HG02642 (cell line): ENCODE data around the gene CRYM.
"Not testable (repeated sequence)": the region's sequence is repeated elsewhere in the genome, so short reads cannot be mapped to it uniquely, and the experiment has no call there.

Source experiments
- ATAC-seq: cut with Tn5 transposase; IDR thresholded peaks from one replicate; pipeline ENCODE4 v1.9.1; 2021; ENCODE audit warnings: mild to moderate bottlenecking; ENCODE audit not compliant: unreplicated experiment, poor library complexity

Gene CRYM

DNA sequence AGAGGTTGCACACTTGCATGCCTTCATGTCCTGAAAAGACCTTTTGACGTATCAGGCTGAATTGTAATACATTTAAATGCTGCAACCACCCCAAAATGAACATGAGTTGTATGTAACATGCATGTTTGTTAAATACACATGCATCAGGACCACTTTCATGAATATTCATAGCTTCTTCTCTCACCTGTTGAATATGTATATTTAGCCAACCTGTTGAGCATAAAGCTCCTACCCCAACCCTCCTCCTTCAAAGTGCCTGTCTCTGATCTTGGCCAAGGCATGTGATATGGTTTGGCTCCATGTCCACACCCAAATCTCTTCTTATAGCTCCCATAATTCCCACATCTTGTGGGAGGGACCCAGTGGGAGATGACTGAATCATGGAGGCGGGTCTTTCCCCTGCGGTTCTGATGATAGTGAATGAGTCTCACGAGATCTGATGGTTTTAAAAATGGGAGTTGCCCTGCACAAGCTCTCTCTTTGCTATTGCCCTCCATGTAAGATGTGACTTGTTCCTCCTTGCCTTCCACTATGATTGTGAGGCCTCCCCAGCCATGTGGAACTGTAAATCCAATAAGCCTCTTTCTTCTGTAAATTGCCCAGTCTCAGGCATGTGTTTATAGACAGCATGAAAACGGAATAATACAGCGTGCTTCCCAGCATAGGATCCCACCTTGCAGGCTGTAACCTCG is 3.8 kb upstream of the CRYM start:
- no peak for ATAC-seq

DNA sequence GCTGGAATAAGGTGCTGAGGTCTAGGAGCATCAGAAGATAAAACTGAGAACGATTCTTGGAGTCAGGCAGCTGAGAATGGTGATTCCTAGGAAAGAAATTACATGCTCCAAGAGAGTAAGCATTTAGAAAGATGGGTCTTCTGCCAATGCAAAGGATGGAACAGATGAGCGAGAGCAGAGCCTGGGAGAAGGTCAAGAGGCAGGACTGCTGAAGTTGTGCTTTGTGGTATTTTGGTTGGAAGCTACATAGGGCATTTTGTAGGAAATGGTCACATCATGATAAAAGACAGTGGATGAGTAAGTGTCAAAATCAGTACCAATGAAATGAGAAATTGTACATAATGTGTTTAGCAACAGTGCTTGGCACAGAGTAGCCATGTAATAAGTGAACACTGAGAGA is 1.4 kb upstream of the CRYM start:
- no peak for ATAC-seq

DNA sequence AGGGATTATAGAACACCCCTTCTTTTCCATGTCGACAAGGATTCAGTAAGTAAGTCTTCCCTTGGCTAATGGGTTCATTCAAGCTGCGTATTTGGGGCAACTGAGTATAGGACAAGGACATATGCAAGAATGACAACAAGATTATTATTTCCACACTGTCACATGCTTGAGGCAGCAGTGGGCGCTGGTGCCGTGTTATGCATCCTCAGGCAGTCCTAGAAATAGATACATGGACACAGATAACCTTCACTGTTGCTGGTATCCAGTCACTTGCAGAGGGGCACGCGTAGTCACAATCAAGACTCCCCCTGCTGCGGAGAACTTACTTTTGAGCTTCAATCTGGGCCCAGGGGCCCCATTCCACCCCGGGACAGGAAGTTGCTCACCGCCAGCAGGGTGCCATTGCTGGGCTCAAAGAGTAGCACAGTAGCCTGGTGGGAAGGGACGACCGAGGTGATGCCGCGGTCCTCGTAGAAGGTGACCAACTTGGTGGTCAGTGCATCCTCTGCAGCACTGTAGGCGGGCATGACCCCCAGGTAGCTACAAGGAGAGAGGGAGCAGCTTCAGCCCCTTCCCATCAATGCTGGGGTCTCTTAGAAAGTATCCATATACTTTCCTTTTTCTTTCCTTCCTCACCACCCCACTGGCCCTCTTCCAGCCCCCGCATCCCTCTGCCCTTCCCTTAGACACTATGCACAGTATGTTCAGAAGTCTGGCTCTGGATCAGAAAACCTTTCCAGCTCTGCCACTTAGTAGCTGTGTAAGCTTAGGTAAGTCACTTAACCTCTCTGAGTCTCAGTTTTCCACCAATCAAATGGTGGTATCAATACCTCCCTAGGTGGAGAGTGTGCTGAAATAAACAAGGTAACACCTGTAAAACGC is 804 bp downstream of the CRYM start:
- no peak for ATAC-seq

DNA sequence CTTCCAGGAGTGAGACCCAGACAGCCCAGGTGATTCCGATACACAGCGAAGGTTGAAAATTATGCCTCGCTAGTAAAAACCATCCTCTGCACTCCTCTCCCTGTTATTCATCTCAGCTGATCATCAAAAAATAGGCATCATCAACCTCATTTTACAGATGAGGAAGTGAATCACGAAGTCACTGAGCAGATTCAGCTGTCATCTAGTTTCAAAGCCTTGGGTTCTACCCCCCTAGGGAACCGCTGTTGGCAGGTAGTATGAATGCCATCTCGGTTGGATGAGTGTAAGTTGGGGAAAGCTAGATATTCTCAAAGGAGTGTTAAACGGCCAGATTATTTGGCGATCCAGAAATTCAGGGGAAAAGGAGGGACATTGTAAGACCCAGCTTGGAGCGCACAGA is 2.0 kb downstream of the CRYM start:
- ATAC-seq = no peak

DNA sequence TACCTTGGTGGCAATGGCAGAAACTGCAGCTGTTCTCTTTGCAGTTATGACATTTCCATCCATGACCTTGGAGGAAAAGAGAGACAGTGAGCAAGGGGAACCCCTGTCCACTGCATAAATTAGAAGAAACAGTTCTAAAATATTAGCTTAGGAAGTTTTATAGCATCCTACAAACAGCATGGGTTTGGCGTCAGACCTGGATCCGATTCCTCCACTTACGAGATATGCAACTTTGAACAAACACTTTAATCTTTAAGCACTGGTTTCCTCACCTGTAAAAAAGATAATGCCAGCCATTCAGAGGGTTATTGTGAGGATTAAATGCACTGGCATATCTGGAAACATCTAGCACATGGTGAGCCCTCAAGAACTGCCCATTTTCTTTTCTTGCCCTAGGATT is 2.6 kb downstream of the CRYM start:
- ATAC-seq = no peak

DNA sequence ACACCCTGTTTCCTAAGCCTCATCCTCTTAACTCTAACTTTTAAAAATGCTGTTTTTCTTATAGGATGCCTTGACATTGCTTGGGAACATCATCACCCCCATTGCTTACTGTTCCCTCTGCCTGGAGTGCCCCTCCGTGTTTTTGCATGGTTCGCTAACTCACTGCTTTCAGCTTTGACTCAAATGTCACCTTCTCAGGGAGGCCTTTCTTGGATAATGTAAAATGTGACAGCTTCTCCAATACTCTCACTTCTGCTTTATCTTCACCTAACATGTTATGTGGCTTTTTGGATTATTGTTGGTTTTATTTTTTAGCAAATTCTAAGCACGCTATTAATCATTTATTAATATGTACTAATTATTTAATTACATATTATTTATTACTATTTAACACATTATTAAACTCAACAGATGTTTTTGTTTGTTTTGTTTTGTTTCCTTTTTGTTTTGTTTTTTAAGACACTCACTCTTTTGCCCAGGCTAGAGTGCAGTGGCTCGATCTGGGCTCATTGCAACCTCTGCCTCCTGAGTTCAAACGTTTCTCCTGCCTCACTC is 3.8 kb downstream of the CRYM start:
- no peak for ATAC-seq

DNA sequence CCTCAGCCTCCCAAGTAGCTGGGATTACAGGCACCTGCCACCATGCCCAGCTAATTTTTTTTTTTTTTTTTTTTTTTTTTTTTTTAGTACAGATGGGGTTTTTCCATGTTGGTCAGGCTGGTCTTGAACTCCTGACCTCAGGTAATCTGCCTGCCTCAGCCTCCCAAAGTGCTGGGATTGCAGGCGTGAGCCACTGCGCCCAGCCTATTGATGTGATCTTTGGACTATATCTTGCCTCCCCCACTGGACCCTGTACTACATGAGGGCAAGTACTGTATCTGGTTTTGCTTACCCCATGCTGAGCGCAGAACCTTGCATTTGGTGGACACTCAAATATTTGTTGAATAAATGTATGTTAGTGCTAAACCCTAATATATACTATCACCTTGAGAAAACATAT is 5.3 kb downstream of the CRYM start:
- ATAC-seq = not testable (repeated sequence)

DNA sequence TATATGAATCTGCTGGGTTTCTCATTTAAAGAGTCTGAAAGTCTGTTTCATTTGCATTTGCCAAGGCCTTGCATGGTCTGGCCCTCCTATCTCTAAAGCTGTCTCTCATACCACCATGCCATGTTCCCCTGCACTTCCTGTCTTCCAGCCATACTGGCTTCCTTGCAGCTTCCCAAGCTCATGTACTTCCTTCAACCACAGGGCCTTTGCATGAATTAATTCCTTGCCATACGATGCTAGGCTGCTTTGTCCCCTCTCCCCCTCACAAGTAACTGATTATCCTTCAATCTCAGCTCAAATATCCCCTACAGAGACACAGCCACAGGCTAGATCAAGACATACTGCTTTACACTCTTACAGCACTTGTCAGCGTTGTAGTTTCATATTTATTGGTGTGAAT is 5.8 kb downstream of the CRYM start:
- no peak for ATAC-seq

DNA sequence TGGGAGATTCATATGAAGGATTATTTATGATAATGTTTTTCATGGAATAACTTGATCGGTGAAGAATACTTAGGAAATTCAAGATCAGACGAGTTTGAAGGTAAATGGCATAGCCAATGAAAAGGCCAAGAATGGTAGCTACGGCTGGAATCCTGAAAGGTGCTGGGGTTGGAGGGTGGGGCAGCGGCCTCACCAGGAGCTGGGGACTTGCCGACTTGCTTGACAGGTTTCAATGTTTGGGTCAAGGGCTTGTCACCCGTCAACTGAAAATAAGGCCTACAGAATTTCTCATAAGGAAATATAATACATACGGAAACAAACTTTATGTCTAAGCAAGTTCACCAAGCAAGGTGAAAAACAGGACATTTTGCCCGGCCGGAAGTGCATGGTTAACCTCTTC is 9.9 kb downstream of the CRYM start:
- ATAC-seq = no peak

DNA sequence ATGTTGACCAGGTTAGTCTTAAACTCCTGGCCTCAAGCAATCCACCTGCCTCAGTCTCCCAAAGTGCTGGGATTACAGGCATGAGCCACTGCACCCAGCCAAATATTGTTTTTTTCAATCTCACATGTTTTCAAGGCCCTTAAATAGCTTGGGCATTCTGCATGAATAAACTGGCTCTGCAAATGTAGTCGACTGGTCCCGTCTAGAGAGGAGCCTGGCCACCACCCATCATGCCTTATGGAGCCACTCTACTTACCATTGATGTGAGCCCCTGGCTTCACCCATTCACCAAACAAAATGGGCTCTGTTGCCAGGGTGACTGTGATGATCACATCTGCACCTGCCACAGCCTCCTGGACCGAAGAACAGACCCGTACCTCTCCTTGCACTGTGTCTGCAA is 10.8 kb downstream of the CRYM start:
- no peak for ATAC-seq

DNA sequence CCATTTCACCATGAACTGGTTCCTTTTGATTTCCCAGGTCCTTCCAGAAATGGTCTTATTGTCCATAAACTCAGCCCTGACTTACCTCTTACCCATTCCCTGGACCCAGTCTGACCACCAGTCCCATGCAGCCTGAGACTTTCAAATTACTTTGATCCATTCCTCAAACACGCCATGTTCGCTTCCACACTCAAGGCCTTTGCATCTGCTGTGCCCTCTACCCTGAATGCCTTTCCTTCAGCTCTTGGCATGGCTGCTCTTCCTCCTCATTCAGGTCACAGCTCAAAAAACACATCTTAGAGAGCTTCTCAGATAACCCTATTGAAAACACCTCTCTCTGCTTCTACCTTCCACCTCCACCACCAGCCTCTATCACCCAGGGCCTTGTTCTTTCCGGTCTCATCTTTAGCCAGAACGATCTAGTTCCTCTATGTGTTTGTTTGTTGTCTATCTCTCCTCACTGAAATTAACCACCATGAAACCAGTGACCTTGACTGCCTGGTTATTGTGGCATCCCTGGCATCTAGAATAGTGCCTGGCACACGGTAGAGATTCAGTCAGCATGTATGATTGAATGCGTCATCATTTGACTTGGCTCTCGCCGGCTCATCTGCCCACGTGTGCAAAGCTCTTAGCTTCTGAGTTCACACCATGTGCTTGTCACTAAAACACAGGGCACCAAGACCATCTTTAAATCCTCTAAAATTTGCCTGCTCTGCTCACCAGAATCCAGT is 12.8 kb downstream of the CRYM start:
- no peak for ATAC-seq

DNA sequence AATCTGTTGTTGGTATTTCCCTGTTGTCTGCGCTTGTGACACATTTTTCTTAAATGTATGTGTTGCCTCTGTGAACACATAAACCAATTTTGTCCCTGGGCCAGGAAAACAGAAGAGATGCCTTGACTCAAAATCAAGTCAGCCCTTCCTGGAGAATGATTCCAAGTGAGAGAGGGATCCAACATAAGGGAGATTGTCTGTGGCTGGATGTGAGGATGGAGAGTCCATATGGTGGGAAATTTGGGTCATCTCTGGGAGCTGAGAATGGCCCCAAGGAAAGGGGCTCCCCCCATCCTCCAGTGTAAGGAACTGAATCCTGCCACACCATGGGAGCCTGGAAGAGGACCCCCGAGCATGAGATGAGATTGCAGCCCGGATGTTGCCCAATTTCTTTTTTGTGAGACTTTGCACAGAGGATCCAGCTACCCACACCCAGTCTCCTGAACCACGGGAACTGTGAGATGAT is 13.5 kb downstream of the CRYM start:
- no peak for ATAC-seq

DNA sequence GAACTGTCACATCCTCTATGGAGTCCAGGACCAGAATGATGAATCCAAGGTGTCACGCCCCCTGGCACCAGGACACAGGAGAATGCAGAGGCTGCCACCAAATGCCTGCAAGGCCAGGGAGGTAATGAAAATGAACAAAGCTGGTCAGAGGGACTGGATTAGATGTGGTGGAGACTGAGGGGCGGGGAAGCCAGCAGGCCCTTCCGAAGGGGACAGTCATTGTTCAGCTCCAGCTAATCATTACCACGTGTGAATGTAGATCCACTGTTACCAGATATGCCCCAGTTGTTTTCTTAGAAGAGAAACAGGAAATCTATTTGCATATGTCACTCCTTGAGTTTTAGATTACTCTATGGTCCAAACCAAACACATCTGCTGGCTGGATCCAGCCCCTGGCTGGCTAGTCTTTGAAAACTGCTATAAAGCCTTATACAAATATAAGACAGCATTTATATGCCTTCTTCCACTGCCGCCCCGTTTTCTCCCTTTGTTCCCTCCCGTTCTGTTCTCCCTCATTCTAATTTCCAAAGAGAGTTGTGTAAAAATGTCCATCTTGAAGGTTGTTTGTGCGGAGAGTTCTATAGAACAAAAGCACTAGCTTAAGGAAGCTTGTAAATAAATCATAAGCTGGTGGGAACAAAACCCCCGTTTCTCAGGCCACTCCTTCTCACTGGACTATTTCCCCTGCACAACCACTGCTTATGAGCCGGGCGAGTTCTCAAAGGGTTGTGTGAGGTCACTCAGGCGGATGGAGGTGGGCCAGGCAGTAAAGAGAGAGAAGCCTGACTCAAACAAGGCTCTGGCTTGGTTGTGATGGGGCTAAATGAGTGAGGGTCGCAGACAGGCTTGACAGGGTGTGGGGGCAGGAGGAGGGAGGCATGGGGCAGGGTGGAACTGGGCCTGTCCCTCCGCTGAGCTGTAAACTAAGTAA is 14.2 kb downstream of the CRYM start:
- peak; percentile 69 for ATAC-seq

DNA sequence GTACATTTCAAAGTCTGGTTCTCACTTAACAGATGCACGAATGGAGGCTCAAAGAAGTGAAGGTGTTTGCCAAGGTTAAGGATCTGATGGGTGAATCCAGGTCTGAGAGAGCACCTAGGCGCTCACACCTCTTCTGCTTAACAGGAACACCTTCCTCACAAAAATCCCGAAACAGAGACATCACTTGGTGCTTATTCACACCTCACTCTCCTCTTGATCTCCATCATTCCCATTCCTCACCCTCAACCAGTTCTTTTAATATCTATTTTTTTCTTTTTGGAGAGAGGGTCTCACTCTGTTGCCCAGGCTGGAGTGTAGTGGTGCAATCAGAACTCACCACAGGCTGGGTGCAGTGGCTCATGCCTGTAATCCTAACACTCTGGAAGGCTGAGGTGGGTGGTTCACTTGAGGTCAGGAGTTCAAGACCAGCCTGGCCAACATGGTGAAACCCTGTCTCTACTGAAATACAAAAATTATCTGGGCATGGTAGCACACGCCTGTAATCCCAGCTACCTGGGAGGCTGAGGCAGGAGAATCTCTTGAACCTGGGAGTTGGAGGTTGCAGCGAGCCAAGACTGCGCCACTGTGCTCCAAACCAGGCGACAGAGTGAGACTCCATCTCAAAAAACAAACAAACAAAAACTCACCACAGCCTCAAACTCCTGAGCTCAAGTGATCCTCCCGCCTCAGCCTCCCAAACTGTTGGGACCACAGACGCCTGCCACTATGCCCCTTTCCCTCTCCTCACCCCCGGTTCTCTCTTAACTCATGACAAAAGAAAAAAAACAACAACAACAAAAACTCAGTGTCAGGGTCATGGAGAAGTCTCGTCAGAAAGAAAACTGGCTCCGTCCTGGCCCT is 15.1 kb downstream of the CRYM start:
- ATAC-seq = no peak

DNA sequence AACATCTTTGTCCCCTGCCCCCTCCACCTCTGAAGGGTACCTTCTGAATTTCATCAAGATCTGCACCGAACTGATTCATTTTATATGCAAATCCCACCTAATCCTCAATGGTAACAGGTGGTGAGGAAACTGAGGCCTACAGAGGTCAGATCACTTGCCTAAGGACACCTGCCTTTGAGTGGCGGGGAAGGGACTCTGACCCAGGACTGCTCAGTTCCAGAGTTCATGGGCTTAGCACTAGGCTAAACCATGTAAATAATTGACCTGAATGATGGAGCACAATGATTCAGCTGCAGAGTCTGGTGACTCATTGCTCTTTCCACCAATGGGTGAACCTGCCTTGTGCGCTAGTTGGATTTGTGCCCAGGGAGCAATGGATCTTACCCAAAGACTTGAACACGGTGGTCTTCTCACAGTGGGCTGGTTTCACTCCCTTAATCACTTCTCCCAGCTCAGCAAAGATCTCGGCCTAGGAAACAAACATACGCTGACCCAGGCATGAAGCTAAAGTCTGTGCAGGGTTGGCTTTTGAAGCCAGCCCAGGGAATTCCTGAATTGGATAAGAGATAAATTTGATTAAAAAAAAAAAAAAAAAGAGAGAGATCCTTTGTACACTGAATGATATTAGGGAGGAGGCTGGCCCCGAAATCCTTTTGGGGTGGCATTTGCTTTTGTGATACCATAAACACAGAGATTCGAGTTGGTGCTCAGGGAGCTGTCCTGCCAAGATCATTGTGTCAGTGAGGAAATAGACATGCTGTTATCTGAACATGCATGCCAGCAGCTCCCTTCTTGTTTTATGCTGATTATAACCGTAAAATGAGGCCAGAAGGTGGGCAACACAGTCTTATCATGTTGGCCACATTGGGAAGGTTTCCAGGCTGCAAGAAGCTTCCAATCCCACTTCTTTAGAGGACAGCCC is 17.0 kb downstream of the CRYM start:
- no peak for ATAC-seq

DNA sequence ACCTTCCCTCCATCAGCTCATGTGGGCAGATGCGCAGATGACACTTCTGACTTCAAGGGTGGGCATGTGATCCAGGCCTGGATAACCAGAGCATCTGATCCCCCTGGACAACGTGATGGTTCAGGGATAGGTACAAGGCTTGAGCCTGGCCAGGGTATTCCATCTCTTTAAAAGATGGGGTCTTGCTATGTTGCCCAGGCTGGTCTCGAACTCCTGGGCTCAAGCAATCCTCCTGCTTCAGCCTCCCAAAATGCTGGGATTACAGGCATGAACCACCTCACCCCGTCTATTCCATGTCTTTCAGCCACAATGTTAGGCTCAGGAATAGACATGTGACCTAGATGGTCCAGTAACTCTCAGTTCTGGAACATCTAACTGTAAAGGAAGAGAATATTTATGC is 20.8 kb downstream of the CRYM start:
- ATAC-seq = no peak

DNA sequence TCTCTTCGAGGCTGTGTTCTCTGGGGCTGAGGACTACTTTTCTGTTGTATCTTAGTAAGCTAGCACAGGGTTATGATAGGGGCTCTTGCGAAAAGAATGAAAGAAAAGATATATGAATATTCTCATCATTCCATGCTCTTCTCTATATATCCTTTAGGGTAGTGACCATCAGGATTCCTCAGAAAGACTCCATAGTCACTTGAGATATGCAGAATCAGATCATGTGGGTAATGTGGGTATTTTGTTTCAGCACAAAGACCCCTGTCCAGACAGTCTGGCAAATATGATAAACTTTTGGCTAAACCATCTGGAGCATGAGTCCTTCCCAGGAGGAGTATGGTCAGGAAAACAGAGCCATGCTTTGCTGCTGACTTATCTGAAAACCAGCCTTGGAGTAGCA is 21.5 kb downstream of the CRYM start:
- ATAC-seq = no peak

DNA sequence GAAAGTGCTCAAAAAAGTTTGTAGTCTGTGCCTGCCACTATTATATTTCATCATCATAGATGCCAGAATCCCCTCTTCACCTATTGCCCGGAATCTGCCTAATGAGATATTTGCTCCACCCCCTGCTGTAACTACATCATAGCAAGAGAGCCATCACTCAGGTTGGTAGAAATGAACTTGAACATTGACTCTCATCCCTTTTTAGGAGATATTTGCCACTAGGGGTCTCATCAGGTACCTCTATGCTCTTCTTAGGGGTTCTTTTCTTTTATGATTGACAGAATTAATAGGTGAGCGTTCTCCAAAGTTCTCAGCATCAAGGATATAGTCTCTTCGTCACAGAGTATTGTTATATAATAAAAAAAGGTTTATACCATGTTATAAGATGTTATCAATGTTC is 24.6 kb downstream of the CRYM start:
- no peak for ATAC-seq
